ENCODE results near the gene NINJ1.
A peak's percentile ranks its signal among the peaks of the same experiment; 100 is the strongest.

The NINJ1 gene

GRCh38 chr9:93086447-93087224, 47.4 kb downstream of the NINJ1 start:
- no peak for DNase-seq

- no peak for DNase-seq
Observed at GRCh38 chr9:93085676-93086075, 48.4 kb downstream of the NINJ1 start.

DNA sequence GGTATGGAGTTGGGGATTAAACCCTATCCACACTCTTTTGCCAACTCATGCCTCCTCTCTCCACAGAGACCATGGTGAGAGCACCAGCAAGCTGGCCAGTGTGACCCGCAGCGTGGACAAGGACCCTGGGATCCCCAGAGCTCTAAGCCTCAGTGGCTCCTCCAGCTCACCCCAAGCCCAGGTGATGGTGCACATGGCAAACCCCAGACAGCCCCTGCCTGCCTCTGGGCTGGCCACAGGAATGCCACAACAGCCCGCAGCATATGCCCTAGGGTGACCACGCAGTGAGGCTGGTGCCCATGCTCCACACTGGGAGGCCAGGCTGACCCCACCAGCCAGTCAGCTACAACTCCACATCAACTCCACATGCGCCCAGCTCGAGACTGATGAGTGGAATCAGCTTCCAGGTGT, 49.6 kb downstream of the NINJ1 start:
- no peak for DNase-seq

GRCh38 chr9:93083592-93084470, 50.2 kb downstream of the NINJ1 start:
- no peak for DNase-seq

GRCh38 chr9:93082841-93083411, 51.1 kb downstream of the NINJ1 start:
- DNase-seq = no peak

DNA sequence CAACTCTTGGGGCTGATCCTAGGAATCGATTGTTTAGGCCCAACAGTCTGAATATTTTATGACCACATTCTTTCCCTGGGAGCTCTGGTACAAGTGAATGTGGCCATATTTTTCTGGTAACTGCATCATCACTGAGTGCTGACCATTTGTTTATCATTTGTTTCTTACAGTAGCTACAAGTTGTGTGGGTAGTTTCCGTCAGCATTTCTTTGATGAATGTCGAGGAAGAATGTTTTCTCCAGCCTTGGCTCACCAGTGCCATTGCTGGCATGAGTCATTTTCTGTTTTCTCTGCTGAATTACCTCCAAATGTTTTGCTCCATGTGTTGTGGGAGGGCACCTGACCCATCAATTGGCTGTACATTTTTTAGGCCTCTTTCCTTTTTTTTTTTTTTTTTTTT, 52.1 kb downstream of the NINJ1 start:
- DNase-seq = no peak

DNA sequence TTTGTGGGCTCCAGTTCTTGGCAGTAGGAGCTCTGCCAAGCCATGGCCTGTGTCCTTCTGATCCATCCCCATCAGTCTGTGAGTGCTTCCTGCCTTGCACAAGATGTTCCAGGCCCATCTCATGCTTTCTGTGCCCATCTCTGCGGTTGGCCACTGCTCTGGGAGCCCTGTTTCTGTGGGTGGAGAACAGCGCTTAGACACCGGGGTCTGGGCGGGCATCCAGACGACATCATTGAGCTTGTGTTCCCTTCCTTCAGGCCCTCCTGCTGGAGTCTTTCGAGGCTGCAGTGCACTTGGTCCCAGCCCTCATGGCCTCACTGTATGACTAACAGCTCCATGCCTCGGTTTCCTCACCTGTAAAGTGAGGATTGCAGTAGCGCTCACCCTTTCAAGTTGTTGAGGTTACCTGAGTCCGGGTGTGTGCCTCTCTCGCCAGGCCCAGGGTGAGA, 52.9 kb downstream of the NINJ1 start:
- DNase-seq = no peak

DNA sequence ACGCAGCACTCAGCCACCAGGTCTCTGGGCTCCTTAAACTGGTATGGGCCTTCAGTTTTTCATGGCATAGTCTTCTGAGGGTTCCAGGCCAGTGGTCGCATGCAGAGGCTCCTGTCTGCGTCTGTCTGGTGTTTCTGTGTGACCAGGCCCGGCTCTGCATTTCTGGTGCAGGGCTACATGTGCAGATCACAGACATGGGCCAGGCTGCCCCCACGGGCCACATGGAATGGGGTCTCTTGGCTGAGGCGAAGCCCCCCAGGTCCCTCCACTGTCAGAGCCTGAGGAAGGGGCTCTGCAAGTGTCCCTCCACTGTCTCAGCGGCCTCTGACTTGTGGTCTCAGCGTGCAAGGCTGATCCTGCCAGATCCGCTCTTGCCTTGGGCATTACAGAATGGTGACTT, 53.6 kb downstream of the NINJ1 start:
- DNase-seq = no peak

DNA sequence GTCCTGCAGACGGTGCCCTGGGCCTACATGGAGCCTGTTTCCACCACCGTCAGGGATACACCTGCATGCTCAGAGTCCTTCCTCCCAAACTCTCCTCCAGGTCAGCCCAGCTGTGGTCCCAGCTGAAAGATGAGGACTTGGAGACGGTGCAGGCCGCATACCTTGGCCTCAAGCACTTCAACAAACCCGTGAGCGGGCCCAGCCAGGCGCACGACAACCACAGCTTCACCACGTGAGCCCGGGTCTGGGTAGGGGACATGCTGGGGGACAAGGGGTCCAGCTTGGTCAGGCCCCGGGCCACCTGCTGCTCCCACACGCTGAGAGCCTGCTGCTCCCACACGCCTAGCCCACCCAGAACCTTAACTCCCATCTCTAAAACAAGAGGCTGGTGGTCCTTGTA, 54.7 kb downstream of the NINJ1 start:
- DNase-seq = no peak

- no peak for DNase-seq
Observed at GRCh38 chr9:93077811-93078210, 56.2 kb downstream of the NINJ1 start.

GRCh38 chr9:93077367-93077766, 56.7 kb downstream of the NINJ1 start:
- no peak for DNase-seq

DNA sequence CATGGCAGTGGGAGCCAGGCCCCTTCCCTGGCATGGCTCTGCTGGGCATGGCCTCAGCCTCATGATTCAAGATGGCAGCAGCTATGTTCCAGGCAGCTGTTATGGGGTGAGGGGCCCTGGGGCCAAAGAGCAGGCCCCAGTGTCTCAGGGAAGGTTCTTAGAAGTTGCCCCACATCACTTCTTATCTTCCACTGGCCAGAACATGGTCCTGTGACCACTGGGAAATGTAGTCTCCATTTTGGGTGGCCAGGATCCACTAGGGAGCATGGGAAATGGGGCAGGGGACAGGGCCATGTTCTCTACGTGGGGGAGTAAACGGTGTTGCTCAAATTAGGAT, 57.3 kb downstream of the NINJ1 start:
- DNase-seq = no peak

GRCh38 chr9:93076101-93076791, 57.8 kb downstream of the NINJ1 start:
- no peak for DNase-seq

GRCh38 chr9:93072383-93072795, 61.7 kb downstream of the NINJ1 start:
- peak; percentile 52 for DNase-seq
